A549 (cell line): ENCODE results near the gene MAPK13. TPM values are rescaled to one million over a fixed set of nuclear protein-coding genes. Genes with fewer than 3 reads are reported as not detected.

Experiments used
- ATAC-seq, 2 experiments: fragments of 200-7000 bp in 1 of 2; fragments of >200 bp in 1 of 2; cut with Nextera tagmentation in 1 of 2; cut with Tn5 transposase in 1 of 2; 3 replicates each; pipeline versions ENCODE4 v1.8.0 to v1.9.1; 2018 to 2020; ENCODE audit warnings: mild to moderate bottlenecking in 1 of 2, moderate library complexity in 1 of 2
- CTCF ChIA-PET: fragments of 300-600 bp; sonication (Branson Sonifier 250); formaldehyde crosslinking; extraction: SDS; loops from one replicate; lab custom pipeline; 2021; ENCODE audit warnings: antibody characterized with exemption, inconsistent platforms; lab: Yijun Ruan, JAX
- POLR2A ChIA-PET: fragments of 350-600 bp; formaldehyde crosslinking; extraction: SDS; loops from one replicate; lab custom pipeline; 2021; ENCODE audit warnings: antibody characterized with exemption, inconsistent platforms; lab: Yijun Ruan, JAX
- DNase-seq, 2 experiments: peaks; one replicate each; pipeline versions ENCODE4 v3.0.0 to v3.0.0-alpha.2; 2011 to 2016; ENCODE audit warnings: low read depth in 1 of 2, low spot score in 1 of 2
- FAIRE-seq: peaks from 2 replicates; lab custom pipeline; 2011; peaks lifted over from hg19 to GRCh38; lab: Jason Lieb, UNC
- H3K27ac ChIP-seq, 2 experiments: fragments of >200 bp; sonication (Bioruptor Twin); formaldehyde crosslinking; 3 replicates each; pipeline ENCODE4 v1.5.1; 2016 to 2017
- H3K4me1 ChIP-seq: fragments of >200 bp; sonication (Bioruptor Twin); formaldehyde crosslinking; 3 replicates; pipeline ENCODE4 v1.6.1; 2016
- H3K4me2 ChIP-seq: fragments of >200 bp; sonication (Bioruptor Twin); formaldehyde crosslinking; 3 replicates; pipeline ENCODE4 v1.6.1; 2016
- H3K4me3 ChIP-seq: fragments of >200 bp; sonication (Bioruptor Twin); formaldehyde crosslinking; 3 replicates; pipeline ENCODE4 v1.5.1; 2016
- H3K9me3 ChIP-seq: fragments of >200 bp; sonication (Bioruptor Twin); formaldehyde crosslinking; 3 replicates; pipeline ENCODE4 v1.6.1; 2016
- ATOH8 ChIP-seq: fragments of 250-450 bp; sonication (Bioruptor Pico); IDR thresholded peaks from 2 replicates; pipeline ENCODE4 v1.5.0; 2020; ENCODE audit warnings: low read depth, mild to moderate bottlenecking, moderate library complexity
- CBX2 ChIP-seq: fragments of 200-600 bp; sonication (generic); IDR thresholded peaks from 2 replicates; pipeline ENCODE4 v1.6.1; 2016; ENCODE audit warnings: low read depth, mild to moderate bottlenecking, borderline replicate concordance
- CEBPB ChIP-seq, 2 experiments: fragments of >200 bp in 1 of 2; sonication (Bioruptor Twin) in 1 of 2; formaldehyde crosslinking in 1 of 2; IDR thresholded peaks; 2 replicates each; pipeline ENCODE4 v1.6.1; 2012 to 2016
- CHD4 ChIP-seq: fragments of 200-600 bp; sonication (generic); IDR thresholded peaks from 2 replicates; pipeline ENCODE4 v1.6.1; 2016; ENCODE audit warnings: antibody characterized with exemption, mild to moderate bottlenecking, borderline replicate concordance
- CTCF ChIP-seq: fragments of >200 bp; sonication (Bioruptor Twin); formaldehyde crosslinking; IDR thresholded peaks from 3 replicates; pipeline ENCODE4 v1.5.1; 2016
- E2F6 ChIP-seq: IDR thresholded peaks from 2 replicates; pipeline ENCODE4 v1.6.1; 2012; ENCODE audit warnings: low read depth, borderline replicate concordance
- EHMT2 ChIP-seq: fragments of 200-600 bp; sonication (generic); IDR thresholded peaks from 2 replicates; pipeline ENCODE4 v1.6.1; 2016; ENCODE audit warnings: antibody characterized with exemption, low read depth, mild to moderate bottlenecking, moderate library complexity
- ELK1 ChIP-seq: fragments of 150-350 bp; IDR thresholded peaks from 2 replicates; pipeline ENCODE4 v1.6.1; 2014; ENCODE audit warnings: low read depth, mild to moderate bottlenecking, low read length
- EP300 ChIP-seq, 2 experiments: fragments of >200 bp; sonication (Bioruptor Twin); formaldehyde crosslinking; IDR thresholded peaks; 2 replicates in 1 of 2; 3 replicates in 1 of 2; pipeline ENCODE4 v1.6.1; 2016 to 2017
- ESRRA ChIP-seq: fragments of 150-350 bp; IDR thresholded peaks from 2 replicates; pipeline ENCODE4 v1.6.1; 2014; ENCODE audit warnings: mild to moderate bottlenecking, low read length, borderline replicate concordance
- FOSB ChIP-seq: fragments of 250-450 bp; sonication (Bioruptor Pico); IDR thresholded peaks from 2 replicates; pipeline ENCODE4 v1.5.0; 2020; ENCODE audit warnings: mild to moderate bottlenecking, moderate library complexity
- GATA3 ChIP-seq: IDR thresholded peaks from 2 replicates; pipeline ENCODE4 v1.6.1; 2012; ENCODE audit warnings: borderline replicate concordance
- HDAC2 ChIP-seq: fragments of 200-600 bp; sonication (generic); IDR thresholded peaks from 2 replicates; pipeline ENCODE4 v1.6.1; 2016
- HES2 ChIP-seq: fragments of >200 bp; sonication (Bioruptor Twin); formaldehyde crosslinking; IDR thresholded peaks from 2 replicates; pipeline ENCODE4 v1.6.1; 2016
- HEYL ChIP-seq: fragments of 250-450 bp; sonication (Bioruptor Pico); IDR thresholded peaks from 2 replicates; pipeline ENCODE4 v1.8.0; 2021; ENCODE audit warnings: mild to moderate bottlenecking, moderate library complexity
- HOXA7 ChIP-seq: fragments of 250-450 bp; sonication (Bioruptor Pico); IDR thresholded peaks from 2 replicates; pipeline ENCODE4 v1.5.0; 2020; ENCODE audit warnings: mild to moderate bottlenecking, moderate library complexity
- KDM1A ChIP-seq: fragments of 200-600 bp; sonication (generic); IDR thresholded peaks from 2 replicates; pipeline ENCODE4 v1.6.1; 2016; ENCODE audit warnings: low read depth, mild to moderate bottlenecking
- MAFK ChIP-seq: fragments of 450-650 bp; IDR thresholded peaks from 2 replicates; pipeline ENCODE4 v1.6.1; 2014; ENCODE audit not compliant: partially characterized antibody
- MYC ChIP-seq: IDR thresholded peaks from 2 replicates; pipeline ENCODE4 v1.6.1; 2012; ENCODE audit warnings: mild to moderate bottlenecking, inconsistent platforms, low read length, improper control_type of control experiment, borderline replicate concordance
- NFE2L2 ChIP-seq: fragments of 150-350 bp; conservative IDR thresholded peaks from 2 replicates; pipeline ENCODE4 v1.6.1; 2014; ENCODE audit warnings: low read length
- NPAS2 ChIP-seq: fragments of 250-450 bp; sonication (Bioruptor Pico); IDR thresholded peaks from 2 replicates; pipeline ENCODE4 v1.8.0; 2022; ENCODE audit warnings: mild to moderate bottlenecking, moderate library complexity, borderline replicate concordance
- PBX3 ChIP-seq: IDR thresholded peaks from 2 replicates; pipeline ENCODE4 v1.6.1; 2012
- RAD21 ChIP-seq, 2 experiments: fragments of >200 bp in 1 of 2; sonication (Bioruptor Twin) in 1 of 2; formaldehyde crosslinking in 1 of 2; IDR thresholded peaks in 1 of 2; conservative IDR thresholded peaks in 1 of 2; 2 replicates in 1 of 2; 3 replicates in 1 of 2; pipeline ENCODE4 v1.6.1; 2012 to 2018; ENCODE audit warnings: inconsistent platforms in 1 of 2
- RARB ChIP-seq: fragments of 250-450 bp; sonication (Bioruptor Pico); IDR thresholded peaks from 2 replicates; pipeline ENCODE4 v1.8.0; 2021; ENCODE audit warnings: mild to moderate bottlenecking, moderate library complexity
- REST ChIP-seq: fragments of 200-600 bp; sonication (generic); IDR thresholded peaks from 2 replicates; pipeline ENCODE4 v1.6.1; 2016; ENCODE audit warnings: antibody characterized with exemption, mild to moderate bottlenecking, moderate library complexity
- RFX5 ChIP-seq: fragments of 450-650 bp; IDR thresholded peaks from 2 replicates; pipeline ENCODE4 v1.7.1; 2014; ENCODE audit warnings: antibody characterized with exemption, mild to moderate bottlenecking, moderate library complexity
- WGBS: methylation state at CpG from one replicate; pipeline ENCODE4 v1.1.6; 2017; ENCODE audit errors: missing lambda C conversion rate; 5-methylcytosine and 5-hydroxymethylcytosine counted together
- polyA plus RNA-seq, 4 experiments: library from polyadenylated mRNA; depleted of rRNA in 3 of 4; stranded (reverse); fragments of >200 nt; fragmentation: RNase III in 1 of 4; extraction: RNeasy Plus Mini Kit Qiagen cat#74134 plus additional on column Dnase treatment in 1 of 4; gene quantifications; 2 replicates in 3 of 4; 3 replicates in 1 of 4; pipeline ENCODE4 v1.2.3, GENCODE V29; 2011 to 2017

The MAPK13 gene
- polyA plus RNA-seq, 2 of the 4 experiments (the other 2 are of a cell fraction): 0.45 to 0.63 TPM

- Histone ChIP-seq H3K4me3 (no peak overlapping the region), H3K27ac (no peak overlapping the region), H3K9me3 (no peaks in the 10 kb centered on the region), H3K4me1 (peaks cover 6% of the 10 kb centered on the region), H3K4me2 (no peak overlapping the region)
- no peak for TF ChIP-seq EP300 (IDR thresholded peaks at IDR 0.05)
- TF ChIP-seq GATA3: no peak
- TF ChIP-seq HEYL: no peak
- TF ChIP-seq NFE2L2: no peak
- TF ChIP-seq NPAS2 (CRISPR knock-in tag): no peak
- no peak for TF ChIP-seq CEBPB (IDR thresholded peaks at IDR 0.05)
- TF ChIP-seq PBX3: no peak
- TF ChIP-seq ELK1: no peak
- no peak for TF ChIP-seq MYC
- TF ChIP-seq CHD4: no peak
- no peak for TF ChIP-seq EHMT2
- ChIA-PET POLR2A (no interaction called here), CTCF (no interaction called here)
- ATAC-seq (no peak), DNase-seq (no peak), FAIRE-seq (no peak)
- 90% methylated on average over 3 of the region's 3 CpGs for WGBS
These were observed 14.0 kb upstream of the MAPK13 start for GRCh38 chr6:36116066-36116864.

GRCh38 chr6:36116943-36117342 lies 13.4 kb upstream of the MAPK13 start:
- ChIA-PET POLR2A (no interaction called here), CTCF (no interaction called here)
- Histone ChIP-seq H3K27ac (no peak overlapping the region), H3K4me1 (peaks cover 9% of the 10 kb centered on the region), H3K4me2 (no peak overlapping the region), H3K4me3 (no peak overlapping the region), H3K9me3 (no peaks in the 10 kb centered on the region)
- FAIRE-seq (no peak), ATAC-seq (no peak), DNase-seq (no peak)
- 91% methylated on average over 2 of the region's 2 CpGs for WGBS
- no peak for TF ChIP-seq ESRRA
- TF ChIP-seq CTCF: no peak
- TF ChIP-seq HDAC2: no peak
- no peak for TF ChIP-seq HOXA7 (CRISPR knock-in tag)
- no peak for TF ChIP-seq REST
- no peak for TF ChIP-seq EP300 (IDR thresholded peaks at IDR 0.05)
- TF ChIP-seq FOSB (CRISPR knock-in tag): no peak
- TF ChIP-seq RAD21 (conservative IDR thresholded peaks at IDR 0.05 in 1 of 2, IDR thresholded peaks at IDR 0.05 in 1 of 2): no peak
- TF ChIP-seq RFX5: no peak
- no peak for TF ChIP-seq RARB (CRISPR knock-in tag)
- TF ChIP-seq HES2: no peak
- no peak for TF ChIP-seq HEYL
- no peak for TF ChIP-seq E2F6
- TF ChIP-seq CBX2: no peak
- no peak for TF ChIP-seq NFE2L2
- no peak for TF ChIP-seq MAFK
- no peak for TF ChIP-seq CEBPB (IDR thresholded peaks at IDR 0.05)
- no peak for TF ChIP-seq ATOH8
- TF ChIP-seq KDM1A: no peak
- TF ChIP-seq, all 56 proteins: peak for 0
